CD14-positive monocyte (primary cell): ENCODE measurements around the gene SVIL. TPM values are rescaled to one million over a fixed set of nuclear protein-coding genes. Genes with fewer than 3 reads are reported as not detected.
A peak's percentile ranks its signal among the peaks of the same experiment; 100 is the strongest.

Experiments used
- DNase-seq, 3 donors: peaks; one replicate each; pipeline ENCODE4 v3.0.0-alpha.2; 2011 to 2022
- H2AFZ ChIP-seq: 2 replicates; pipeline ENCODE4 v1.6.0; 2012; ENCODE audit warnings: mild to moderate bottlenecking, low read depth, low read length, inconsistent platforms; ENCODE audit not compliant: insufficient read depth, poor library complexity, severe bottlenecking
- H3K27ac ChIP-seq, 2 donors: 1 replicate in 1 of 2; 2 replicates in 1 of 2; pipeline ENCODE4 v1.5.1; 2012 to 2013; ENCODE audit warnings: low read length in 2 of 2, control low read depth in 1 of 2, inconsistent platforms in 1 of 2, low read depth in 1 of 2, mild to moderate bottlenecking in 1 of 2
- H3K27me3 ChIP-seq, 2 donors: one replicate each; pipeline versions ENCODE4 v1.6.0 to v1.6.1; 2011 to 2013; ENCODE audit warnings: low read length in 2 of 2; ENCODE audit not compliant: control insufficient read depth in 2 of 2, insufficient read depth in 2 of 2
- H3K36me3 ChIP-seq, 2 donors: replicated peaks in 1 of 2; 1 replicate in 1 of 2; 2 replicates in 1 of 2; pipeline versions ENCODE4 v1.5.1 to v1.6.1; 2012 to 2013; ENCODE audit warnings: low read length in 2 of 2, control low read depth in 1 of 2, inconsistent platforms in 1 of 2, mild to moderate bottlenecking in 1 of 2; ENCODE audit not compliant: insufficient read depth in 2 of 2, control insufficient read depth in 1 of 2
- H3K4me1 ChIP-seq, 2 donors: 1 replicate in 1 of 2; 2 replicates in 1 of 2; pipeline versions ENCODE4 v1.5.1 to v1.6.1; 2012 to 2013; ENCODE audit warnings: low read length in 2 of 2, control low read depth in 1 of 2, inconsistent platforms in 1 of 2, mild to moderate bottlenecking in 1 of 2, moderate library complexity in 1 of 2; ENCODE audit not compliant: insufficient read depth in 2 of 2, control insufficient read depth in 1 of 2
- H3K4me2 ChIP-seq: replicated peaks from 2 replicates; pipeline ENCODE3; 2012; ENCODE audit warnings: low read length, moderate library complexity, mild to moderate bottlenecking; ENCODE audit not compliant: poor library complexity, severe bottlenecking; ENCODE audit errors: extremely low read depth
- H3K4me3 ChIP-seq, 3 experiments: fragments of 200-600 bp in 1 of 3; sonication (generic) in 1 of 3; replicated peaks in 1 of 3; 1 replicate in 2 of 3; 2 replicates in 1 of 3; pipeline ENCODE4 v1.5.1; 2011 to 2013; ENCODE audit warnings: low read length in 3 of 3, mild to moderate bottlenecking in 3 of 3, control low read depth in 2 of 3, low read depth in 2 of 3, inconsistent platforms in 1 of 3, moderate library complexity in 1 of 3
- H3K79me2 ChIP-seq: 2 replicates; pipeline ENCODE4 v1.6.0; 2012; ENCODE audit warnings: mild to moderate bottlenecking, control low read depth, inconsistent platforms, low read length, moderate library complexity; ENCODE audit not compliant: insufficient read depth
- H3K9ac ChIP-seq: 2 replicates; pipeline ENCODE4 v1.6.0; 2017; ENCODE audit warnings: low read length, mild to moderate bottlenecking; ENCODE audit not compliant: insufficient read depth, poor library complexity, severe bottlenecking
- H3K9me3 ChIP-seq, 2 donors: replicated peaks in 1 of 2; 1 replicate in 1 of 2; 2 replicates in 1 of 2; pipeline versions ENCODE4 v1.5.1 to v1.6.1; 2012 to 2013; ENCODE audit warnings: low read length in 2 of 2, control low read depth in 1 of 2; ENCODE audit not compliant: control insufficient read depth in 1 of 2, insufficient read depth in 1 of 2
- H4K20me1 ChIP-seq: 2 replicates; pipeline ENCODE4 v1.6.0; 2012; ENCODE audit warnings: mild to moderate bottlenecking, low read length, control low read depth, moderate library complexity; ENCODE audit not compliant: insufficient read depth
- H3K27ac Mint-ChIP-seq, 7 donors: one replicate each; pipeline ENCODE4 v1.8.0; 2020; ENCODE audit warnings: mild to moderate bottlenecking in 7 of 7, mixed read lengths in 7 of 7, moderate library complexity in 6 of 7, inconsistent platforms in 2 of 7
- H3K27me3 Mint-ChIP-seq, 3 donors: one replicate each; pipeline ENCODE4 v1.8.0; 2021 to 2022; ENCODE audit warnings: low read depth in 3 of 3, mild to moderate bottlenecking in 3 of 3, mixed read lengths in 3 of 3, moderate library complexity in 3 of 3, inconsistent platforms in 1 of 3
- H3K36me3 Mint-ChIP-seq, 2 donors: one replicate each; pipeline ENCODE4 v1.8.0; 2020; ENCODE audit warnings: mixed read lengths in 2 of 2, inconsistent platforms in 1 of 2, mild to moderate bottlenecking in 1 of 2
- H3K4me1 Mint-ChIP-seq: one replicate; pipeline ENCODE4 v1.8.0; 2020; ENCODE audit warnings: mild to moderate bottlenecking, mixed read lengths
- H3K4me3 Mint-ChIP-seq, 2 donors: one replicate each; pipeline ENCODE4 v1.8.0; 2020; ENCODE audit warnings: mild to moderate bottlenecking in 2 of 2, mixed read lengths in 2 of 2, moderate library complexity in 1 of 2
- H3K9me3 Mint-ChIP-seq, 7 donors: one replicate each; pipeline ENCODE4 v1.8.0; 2020 to 2022; ENCODE audit warnings: mixed read lengths in 7 of 7, mild to moderate bottlenecking in 6 of 7, moderate library complexity in 6 of 7, inconsistent platforms in 2 of 7
- CTCF ChIP-seq: fragments of 200-600 bp; IDR thresholded peaks from one replicate; pipeline ENCODE4 v1.8.0; 2022; ENCODE audit warnings: antibody characterized with exemption, mild to moderate bottlenecking
- WGBS: methylation state at CpG from one replicate; pipeline ENCODE4 v1.1.5; 2013; ENCODE audit warnings: missing lambda C conversion rate; ENCODE audit not compliant: insufficient coverage; 5-methylcytosine and 5-hydroxymethylcytosine counted together
- intact Hi-C, 2 donors: fragments of 100-400 bp; cut with micrococcal nuclease; formaldehyde crosslinking; loops; one replicate each; pipeline versions ENCODE4 v1.15.0 to v1.15.1; 2023
- polyA plus RNA-seq, 3 donors: library from polyadenylated mRNA; depleted of rRNA in 1 of 3; unstranded in 2 of 3; stranded (reverse) in 1 of 3; fragments of 300-500 nt in 2 of 3; fragments of >200 nt in 1 of 3; fragmentation: Illumina TruSeq in 2 of 3; gene quantifications; 1 replicate in 2 of 3; 2 replicates in 1 of 3; pipeline ENCODE4 v1.2.3, GENCODE V29; 2012 to 2021

SVIL gene
- polyA plus RNA-seq, 3 donors = 2.1 to 14.3 (median 5.8) TPM

GRCh38 chr10:29670761-29671160 is 36.0 kb upstream of the SVIL start:
- Histone ChIP-seq H3K27me3 (no peaks in the 10 kb centered on the region), H3K36me3 (peaks cover under 1 to 40% of the 10 kb centered on the region in 2 donors), H3K27ac (no peak overlapping the region), H3K4me2 (no peak overlapping the region), H3K9ac (no peak overlapping the region), H4K20me1 (no peaks in the 10 kb centered on the region), H3K4me3 (no peak overlapping the region), H3K79me2 (peaks cover 10% of the 10 kb centered on the region), H2AFZ (no peak overlapping the region), H3K9me3 (peaks cover 19 to 23% of the 10 kb centered on the region in 2 donors), H3K4me1 (no peaks in the 10 kb centered on the region)
- Mint-ChIP-seq H3K36me3 (peaks cover 45 to 60% of the 10 kb centered on the region in 2 donors), H3K4me3 (no peak overlapping the region), H3K27ac (no peak overlapping the region), H3K9me3 (peaks cover 13 to 23% (median 18%) of the 10 kb centered on the region in 7 donors), H3K27me3 (no peaks in the 10 kb centered on the region), H3K4me1 (peaks cover 9% of the 10 kb centered on the region)
- no peak for DNase-seq
- intact Hi-C loops = no loop called here
- TF ChIP-seq CTCF = no peak
- 100% methylated on average over 3 of the region's 4 CpGs for whole genome bisulfite sequencing

GRCh38 chr10:29669149-29669548 is 34.4 kb upstream of the SVIL start:
- H3K4me2 ChIP-seq = no peak overlapping the region
- H4K20me1 ChIP-seq = no peaks in the 10 kb centered on the region
- peaks cover 0 to 26% of the 10 kb centered on the region in 2 donors for H3K36me3 ChIP-seq
- peaks cover 40 to 49% of the 10 kb centered on the region in 2 donors for H3K36me3 Mint-ChIP-seq
- H2AFZ ChIP-seq = no peak overlapping the region
- H3K27ac Mint-ChIP-seq = peak overlapping the region in 6 of 7 donors; percentile 1 to 45 (median 21)
- H3K4me1 Mint-ChIP-seq = peaks cover 9% of the 10 kb centered on the region
- H3K27ac ChIP-seq = no peak overlapping the region
- peaks cover 3% of the 10 kb centered on the region for H3K79me2 ChIP-seq
- H3K9ac ChIP-seq = no peak overlapping the region
- no peak overlapping the region for H3K4me3 Mint-ChIP-seq
- H3K4me3 ChIP-seq = no peak overlapping the region
- peaks cover 7 to 8% of the 10 kb centered on the region in 2 donors for H3K9me3 ChIP-seq
- no peak for DNase-seq
- no peaks in the 10 kb centered on the region for H3K27me3 ChIP-seq
- H3K27me3 Mint-ChIP-seq = no peaks in the 10 kb centered on the region
- intact Hi-C loops = no loop called here
- peaks cover 4 to 10% (median 8%) of the 10 kb centered on the region in 7 donors for H3K9me3 Mint-ChIP-seq
- WGBS = 79% methylated on average over 3 of the region's 3 CpGs
- TF ChIP-seq CTCF = no peak
- no peaks in the 10 kb centered on the region for H3K4me1 ChIP-seq
